ENCODE data around the gene WNT11.

Gene WNT11

GRCh38 chr11:76218449-76219178, 12.3 kb upstream of the WNT11 start:
- no peak for DNase-seq (ENCODE audit: low spot score)

- no peak for DNase-seq (ENCODE audit: low spot score)
These were observed 11.4 kb upstream of the WNT11 start for GRCh38 chr11:76217653-76218160.

GRCh38 chr11:76216536-76217325, 10.4 kb upstream of the WNT11 start:
- DNase-seq (ENCODE audit: low spot score), result no peak

GRCh38 chr11:76215941-76216340, 9.6 kb upstream of the WNT11 start:
- no peak for DNase-seq (ENCODE audit: low spot score)

GRCh38 chr11:76214968-76215548, 8.8 kb upstream of the WNT11 start:
- DNase-seq (ENCODE audit: low spot score), result no peak

GRCh38 chr11:76214186-76214585, 7.9 kb upstream of the WNT11 start:
- no peak for DNase-seq (ENCODE audit: low spot score)

- DNase-seq (ENCODE audit: low spot score), result no peak
These were observed 6.1 kb upstream of the WNT11 start for GRCh38 chr11:76212086-76213035.

GRCh38 chr11:76210931-76211851, 4.9 kb upstream of the WNT11 start:
- DNase-seq (ENCODE audit: low spot score), result no peak

- peak; percentile 79 for DNase-seq (ENCODE audit: low spot score)
These were observed 4.0 kb upstream of the WNT11 start for GRCh38 chr11:76209973-76210930.

GRCh38 chr11:76209375-76209972, 3.2 kb upstream of the WNT11 start:
- peak; percentile 60 for DNase-seq (ENCODE audit: low spot score)

GRCh38 chr11:76208438-76209374, 2.4 kb upstream of the WNT11 start:
- peak; percentile 87 for DNase-seq (ENCODE audit: low spot score)

GRCh38 chr11:76207642-76208401, 1.5 kb upstream of the WNT11 start:
- peak; percentile 94 for DNase-seq (ENCODE audit: low spot score)

- no peak for DNase-seq (ENCODE audit: low spot score)
These were observed 300 bp downstream of the WNT11 start for GRCh38 chr11:76206077-76206326.

GRCh38 chr11:76205252-76206076, 838 bp downstream of the WNT11 start:
- no peak for DNase-seq (ENCODE audit: low spot score)

- no peak for DNase-seq (ENCODE audit: low spot score)
These were observed 2.4 kb downstream of the WNT11 start for GRCh38 chr11:76203937-76204336.

GRCh38 chr11:76203131-76203925, 3.0 kb downstream of the WNT11 start:
- DNase-seq (ENCODE audit: low spot score), result no peak
